Fibroblast of villous mesenchyme (primary cell): ENCODE results near the gene TMEM151A. TPM values are rescaled to one million over a fixed set of nuclear protein-coding genes. Genes with fewer than 3 reads are reported as not detected.
A peak's percentile ranks its signal among the peaks of the same experiment; 100 is the strongest.

Experiments used
- DNase-seq: peaks from one replicate; pipeline ENCODE4 v3.0.0-alpha.2; 2010; ENCODE audit warnings: low read depth
- H3K4me3 ChIP-seq: 2 replicates; pipeline ENCODE4 v1.5.1; 2011; ENCODE audit warnings: low read depth, mild to moderate bottlenecking, low read length
- total RNA-seq: library from RNA; depleted of rRNA; stranded (reverse); fragments of >200 nt; gene quantifications from 2 replicates; pipeline ENCODE4 v1.2.3, GENCODE V29; 2012
- TF ChIP-seq, protein P1 (sequence below): IDR thresholded peaks from 2 replicates; pipeline ENCODE4 v1.5.1; 2012; ENCODE audit warnings: low read depth, mild to moderate bottlenecking, low read length; ENCODE audit not compliant: insufficient read depth

Gene TMEM151A
- total RNA-seq, 1 donor, result under 0.01 TPM

DNA sequence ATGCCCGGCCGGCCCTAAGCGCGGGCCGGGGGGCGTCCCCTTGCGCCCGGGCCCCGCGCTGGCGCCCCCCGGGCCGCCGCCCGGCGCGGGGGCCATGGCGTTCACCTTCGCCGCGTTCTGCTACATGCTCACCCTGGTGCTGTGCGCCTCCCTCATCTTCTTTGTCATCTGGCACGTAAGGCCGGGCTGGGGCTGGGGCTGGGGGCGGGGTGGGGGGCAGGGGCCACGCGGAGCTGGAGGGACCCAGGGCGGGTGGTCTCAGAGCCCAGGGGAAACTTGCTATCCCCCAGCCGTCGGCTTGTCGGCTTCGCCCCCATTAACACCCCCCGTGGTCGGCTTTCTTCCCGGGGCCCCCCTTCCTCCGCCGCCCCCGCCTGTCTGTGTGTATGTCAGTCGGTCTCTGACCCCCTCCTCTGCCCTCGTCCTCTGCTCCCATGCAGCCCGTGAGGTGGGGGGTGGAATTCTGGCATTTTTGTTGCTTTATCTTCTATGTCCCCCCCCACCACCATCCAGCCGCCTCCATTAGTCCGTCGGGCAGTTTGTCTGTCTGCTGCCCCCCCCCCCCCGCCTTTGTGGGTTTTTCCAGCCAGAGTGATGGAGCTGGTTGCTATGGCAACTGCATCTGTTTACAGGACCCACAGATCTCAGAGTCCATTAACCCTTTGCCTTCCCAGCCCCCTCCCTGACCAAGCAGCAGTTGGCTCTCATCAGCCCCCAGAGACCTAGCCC is 13.2 kb upstream of the TMEM151A start:
- TF ChIP-seq, protein P1, sequence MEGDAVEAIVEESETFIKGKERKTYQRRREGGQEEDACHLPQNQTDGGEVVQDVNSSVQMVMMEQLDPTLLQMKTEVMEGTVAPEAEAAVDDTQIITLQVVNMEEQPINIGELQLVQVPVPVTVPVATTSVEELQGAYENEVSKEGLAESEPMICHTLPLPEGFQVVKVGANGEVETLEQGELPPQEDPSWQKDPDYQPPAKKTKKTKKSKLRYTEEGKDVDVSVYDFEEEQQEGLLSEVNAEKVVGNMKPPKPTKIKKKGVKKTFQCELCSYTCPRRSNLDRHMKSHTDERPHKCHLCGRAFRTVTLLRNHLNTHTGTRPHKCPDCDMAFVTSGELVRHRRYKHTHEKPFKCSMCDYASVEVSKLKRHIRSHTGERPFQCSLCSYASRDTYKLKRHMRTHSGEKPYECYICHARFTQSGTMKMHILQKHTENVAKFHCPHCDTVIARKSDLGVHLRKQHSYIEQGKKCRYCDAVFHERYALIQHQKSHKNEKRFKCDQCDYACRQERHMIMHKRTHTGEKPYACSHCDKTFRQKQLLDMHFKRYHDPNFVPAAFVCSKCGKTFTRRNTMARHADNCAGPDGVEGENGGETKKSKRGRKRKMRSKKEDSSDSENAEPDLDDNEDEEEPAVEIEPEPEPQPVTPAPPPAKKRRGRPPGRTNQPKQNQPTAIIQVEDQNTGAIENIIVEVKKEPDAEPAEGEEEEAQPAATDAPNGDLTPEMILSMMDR, result no peak
- H3K4me3 ChIP-seq, result no peak overlapping the region
- no peak for DNase-seq

DNA sequence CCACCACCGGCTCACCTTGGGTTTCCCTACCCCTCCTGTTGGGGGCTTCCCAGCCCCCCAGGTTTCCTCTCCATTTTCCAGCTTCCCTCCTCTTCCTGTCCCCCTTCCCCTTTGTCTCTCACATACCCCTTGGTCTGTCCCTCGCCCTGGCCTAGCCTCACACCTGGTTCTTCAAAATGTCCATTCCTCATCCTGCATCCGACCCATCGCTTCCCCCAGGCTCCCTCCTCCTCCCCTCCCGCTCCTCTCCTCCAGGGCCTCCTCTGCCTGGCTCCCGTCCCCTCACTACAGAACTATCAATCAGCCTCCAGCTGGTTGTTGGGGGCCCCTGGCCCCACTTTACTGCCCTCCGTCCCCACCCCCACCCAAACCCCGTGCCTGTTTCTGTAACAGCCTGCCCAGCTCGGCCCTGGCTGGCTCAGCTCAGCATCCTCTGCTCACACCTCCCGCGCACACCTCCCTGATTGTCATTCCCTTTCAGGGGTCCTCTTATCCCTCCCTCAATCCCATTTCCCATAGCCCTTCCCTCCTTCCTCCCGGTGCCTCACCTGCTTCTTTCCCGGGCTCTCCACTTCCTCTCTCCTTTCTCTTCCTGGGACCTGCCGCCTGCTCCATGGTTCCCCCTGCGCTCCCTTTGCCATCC is 12.5 kb upstream of the TMEM151A start:
- H3K4me3 ChIP-seq, result no peak overlapping the region
- no peak for DNase-seq
- TF ChIP-seq, protein P1, result no peak

DNA sequence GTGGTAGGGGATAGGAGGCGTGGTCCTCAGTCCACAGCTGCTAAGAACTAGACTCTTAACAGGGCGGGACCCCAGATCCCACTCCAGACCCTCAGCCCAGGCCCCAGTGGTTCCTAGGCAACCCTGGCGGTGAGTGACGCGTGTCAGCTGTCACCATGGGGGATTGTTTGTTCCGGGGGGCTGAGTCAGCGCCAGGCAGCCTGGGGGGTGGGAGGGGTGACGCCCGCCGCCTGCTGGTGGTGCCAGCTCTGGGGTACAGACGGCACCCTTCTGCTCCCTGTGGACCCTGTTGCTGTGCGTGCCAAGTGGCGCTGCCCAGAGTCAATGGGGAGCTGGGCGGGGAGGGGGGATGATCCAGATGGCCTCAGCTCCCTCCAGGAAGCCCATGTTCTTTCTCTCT is 11.3 kb upstream of the TMEM151A start:
- no peak for DNase-seq
- TF ChIP-seq, protein P1, result no peak
- H3K4me3 ChIP-seq, result no peak overlapping the region

DNA sequence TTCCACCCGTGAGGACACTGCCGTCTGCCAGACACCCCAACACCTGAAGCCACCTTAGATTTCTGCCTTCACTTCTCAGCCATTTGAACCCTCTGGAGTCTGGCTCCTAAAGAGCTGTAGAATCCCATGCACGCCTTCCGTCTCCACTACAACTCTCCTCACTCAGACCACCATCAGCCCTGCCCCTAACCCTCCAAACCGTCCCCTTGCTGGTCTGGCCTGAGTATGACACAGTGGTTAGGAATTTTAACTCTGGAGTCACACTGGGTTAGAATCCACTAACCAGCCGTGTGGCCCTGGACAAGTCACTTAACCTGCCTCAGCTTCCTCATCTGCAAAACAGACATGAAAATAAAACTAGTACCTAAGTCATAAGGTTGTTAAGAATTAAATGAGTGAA is 10.7 kb upstream of the TMEM151A start:
- H3K4me3 ChIP-seq, result no peak overlapping the region
- TF ChIP-seq, protein P1, result no peak
- DNase-seq, result no peak

DNA sequence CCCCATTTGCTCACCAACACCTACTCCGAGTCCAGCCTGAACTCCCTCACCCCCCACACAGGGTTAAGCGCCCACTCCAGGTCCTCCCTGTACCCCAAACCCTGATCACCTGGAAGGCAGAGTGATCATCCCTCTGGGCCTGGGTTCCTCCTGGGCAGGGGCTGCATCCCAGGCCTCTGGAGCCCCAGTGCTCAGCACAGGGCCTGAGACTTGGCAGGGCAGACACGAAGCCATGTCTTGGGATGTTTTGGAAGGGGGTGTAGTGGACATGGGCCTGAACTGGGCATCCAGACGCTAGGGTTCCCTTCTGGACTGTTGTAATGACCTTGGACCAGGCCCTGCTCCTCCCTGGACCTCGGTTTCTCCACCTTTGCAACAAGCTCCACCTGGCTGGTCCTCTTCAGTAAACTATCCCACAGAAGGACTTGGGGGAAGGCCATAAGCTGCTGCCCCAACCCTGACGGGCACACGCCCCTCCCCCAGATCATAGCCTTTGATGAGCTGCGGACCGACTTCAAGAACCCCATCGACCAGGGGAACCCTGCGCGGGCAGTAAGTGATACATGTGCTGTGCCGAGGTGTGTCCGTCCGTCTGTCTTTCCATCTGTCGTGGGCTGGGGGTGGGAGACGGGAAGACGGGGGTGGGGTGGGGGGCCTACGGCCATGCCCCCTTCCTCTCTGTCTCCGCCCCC is 9.8 kb upstream of the TMEM151A start:
- no peak for DNase-seq
- TF ChIP-seq, protein P1, result no peak
- no peak overlapping the region for H3K4me3 ChIP-seq

DNA sequence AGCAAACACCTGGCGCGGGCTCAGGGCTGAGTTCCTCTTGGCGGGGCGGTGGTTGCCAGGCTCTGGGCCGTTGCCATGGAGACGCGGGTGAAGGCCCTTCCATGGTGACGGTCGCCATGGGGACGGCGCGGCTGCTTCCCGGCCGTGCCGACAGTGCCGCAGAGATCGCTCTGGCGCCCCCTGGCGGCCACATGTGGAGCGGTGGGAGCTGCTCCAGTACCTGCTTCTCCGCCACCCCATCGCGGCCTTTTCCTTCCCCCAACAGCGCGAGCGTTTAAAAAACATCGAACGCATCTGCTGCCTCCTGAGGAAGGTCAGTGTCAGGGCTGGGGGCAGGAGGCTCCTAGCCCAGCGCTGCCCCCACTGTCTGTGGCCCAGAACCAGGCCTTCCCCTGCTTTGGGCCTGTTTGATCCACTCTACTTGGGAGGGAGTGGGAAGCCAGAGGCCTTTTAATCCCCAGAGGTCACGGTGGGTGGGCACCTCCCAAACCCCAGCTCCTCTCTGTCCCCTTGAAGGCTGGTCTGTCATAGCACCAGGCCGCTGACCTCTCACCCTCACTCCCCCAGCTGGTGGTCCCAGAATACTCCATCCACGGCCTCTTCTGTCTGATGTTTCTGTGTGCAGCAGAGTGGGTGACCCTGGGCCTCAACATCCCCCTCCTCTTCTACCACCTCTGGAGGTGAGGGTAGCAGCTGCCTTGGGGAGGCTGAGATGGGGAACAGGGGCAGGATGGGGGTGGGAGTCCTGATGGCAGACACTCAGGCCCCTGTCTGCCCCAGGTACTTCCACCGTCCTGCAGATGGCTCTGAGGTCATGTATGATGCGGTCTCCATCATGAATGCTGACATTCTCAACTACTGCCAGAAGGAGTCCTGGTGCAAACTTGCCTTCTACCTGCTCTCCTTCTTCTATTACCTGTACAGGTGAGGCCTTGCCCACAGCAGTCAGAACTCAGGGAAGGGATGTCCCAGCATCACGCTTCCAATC is 8.9 kb upstream of the TMEM151A start:
- TF ChIP-seq, protein P1, result peak; percentile 87
- DNase-seq, result peak; percentile 95
- no peak overlapping the region for H3K4me3 ChIP-seq
